Osteoblast (primary cell): ENCODE measurements around the gene ARHGAP29. TPM values are rescaled to one million over a fixed set of nuclear protein-coding genes. Genes with fewer than 3 reads are reported as not detected.
"Not testable (repeated sequence)": the region's sequence is repeated elsewhere in the genome, so short reads cannot be mapped to it uniquely, and the experiment has no call there.

Experiments
- DNase-seq: peaks from one replicate; pipeline ENCODE4 v3.0.0; 2011; ENCODE audit warnings: low spot score, mixed read lengths; ENCODE audit not compliant: insufficient read length; ENCODE audit errors: missing footprints
- H2AFZ ChIP-seq: 2 replicates; pipeline ENCODE4 v1.6.0; 2011; ENCODE audit warnings: mild to moderate bottlenecking, low read length
- H3K27ac ChIP-seq: 2 replicates; pipeline ENCODE4 v1.5.1; 2011; ENCODE audit warnings: mild to moderate bottlenecking, low read depth, low read length, moderate library complexity
- H3K27me3 ChIP-seq: 2 replicates; pipeline ENCODE4 v1.6.0; 2012; ENCODE audit warnings: mild to moderate bottlenecking, control low read depth, inconsistent platforms, low read length, moderate library complexity; ENCODE audit not compliant: insufficient read depth
- H3K36me3 ChIP-seq: 2 replicates; pipeline ENCODE4 v1.5.1; 2011; ENCODE audit warnings: mild to moderate bottlenecking, low read length, control low read depth, moderate library complexity; ENCODE audit not compliant: insufficient read depth
- H3K4me1 ChIP-seq: 2 replicates; pipeline ENCODE4 v1.5.1; 2011; ENCODE audit warnings: mild to moderate bottlenecking, low read length, control low read depth, moderate library complexity; ENCODE audit not compliant: insufficient read depth
- H3K4me2 ChIP-seq: 2 replicates; pipeline ENCODE4 v1.6.0; 2011; ENCODE audit warnings: mild to moderate bottlenecking, low read length; ENCODE audit not compliant: insufficient read depth
- H3K4me3 ChIP-seq: fragments of 200-600 bp; sonication (generic); 3 replicates; pipeline ENCODE4 v1.5.1; 2012; ENCODE audit warnings: mild to moderate bottlenecking, low read length, inconsistent platforms; ENCODE audit not compliant: insufficient read depth
- H3K79me2 ChIP-seq: 2 replicates; pipeline ENCODE4 v1.6.0; 2012; ENCODE audit warnings: mild to moderate bottlenecking, low read length, control low read depth, inconsistent platforms; ENCODE audit not compliant: insufficient read depth
- H3K9me3 ChIP-seq: 2 replicates; pipeline ENCODE4 v1.5.1; 2011; ENCODE audit warnings: low read depth, low read length, control low read depth
- H4K20me1 ChIP-seq: 2 replicates; pipeline ENCODE4 v1.6.0; 2012; ENCODE audit warnings: mild to moderate bottlenecking, low read length, control low read depth; ENCODE audit not compliant: insufficient read depth
- total RNA-seq: library from RNA; depleted of rRNA; stranded (reverse); fragments of >200 nt; gene quantifications from 2 replicates; pipeline ENCODE4 v1.2.3, GENCODE V29; 2012
- TF ChIP-seq, protein P1 (sequence below): IDR thresholded peaks from 2 replicates; pipeline ENCODE4 v1.5.1; 2011; ENCODE audit warnings: mild to moderate bottlenecking, low read depth, low read length, moderate library complexity; ENCODE audit errors: extremely low read depth

Gene ARHGAP29
- total RNA-seq, 1 donor: 17.0 TPM

DNA sequence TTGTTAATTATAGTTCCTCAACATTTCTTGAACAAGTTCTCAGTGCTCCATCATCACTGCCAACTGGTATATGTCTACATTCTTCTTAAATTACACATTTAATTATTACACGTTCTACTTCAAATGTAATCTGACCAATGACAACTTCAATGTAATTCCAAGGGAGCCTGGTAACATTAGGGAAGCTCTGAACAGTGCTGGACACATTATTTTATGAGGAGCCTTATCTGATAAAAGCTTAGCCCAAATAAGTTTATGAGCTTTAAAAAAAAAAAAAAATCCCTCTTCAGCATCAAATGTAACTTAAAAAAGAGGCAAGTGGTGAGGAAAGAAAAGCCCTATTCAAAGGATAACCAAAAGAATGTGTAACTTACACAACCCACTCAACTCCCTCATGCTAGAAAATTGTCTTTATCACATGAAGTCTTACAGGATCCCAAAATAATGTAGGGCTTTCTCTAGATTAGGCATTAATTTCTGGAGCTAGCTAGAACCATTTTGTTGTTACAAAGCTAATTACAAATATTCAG lies 81.2 kb downstream of the ARHGAP29 start:
- peaks cover 9% of the 10 kb centered on the region for H3K4me1 ChIP-seq
- DNase-seq: peak; percentile 14
- no peak overlapping the region for H3K27ac ChIP-seq
- no peaks in the 10 kb centered on the region for H3K9me3 ChIP-seq
- H3K4me2 ChIP-seq: no peak overlapping the region
- TF ChIP-seq, protein P1, sequence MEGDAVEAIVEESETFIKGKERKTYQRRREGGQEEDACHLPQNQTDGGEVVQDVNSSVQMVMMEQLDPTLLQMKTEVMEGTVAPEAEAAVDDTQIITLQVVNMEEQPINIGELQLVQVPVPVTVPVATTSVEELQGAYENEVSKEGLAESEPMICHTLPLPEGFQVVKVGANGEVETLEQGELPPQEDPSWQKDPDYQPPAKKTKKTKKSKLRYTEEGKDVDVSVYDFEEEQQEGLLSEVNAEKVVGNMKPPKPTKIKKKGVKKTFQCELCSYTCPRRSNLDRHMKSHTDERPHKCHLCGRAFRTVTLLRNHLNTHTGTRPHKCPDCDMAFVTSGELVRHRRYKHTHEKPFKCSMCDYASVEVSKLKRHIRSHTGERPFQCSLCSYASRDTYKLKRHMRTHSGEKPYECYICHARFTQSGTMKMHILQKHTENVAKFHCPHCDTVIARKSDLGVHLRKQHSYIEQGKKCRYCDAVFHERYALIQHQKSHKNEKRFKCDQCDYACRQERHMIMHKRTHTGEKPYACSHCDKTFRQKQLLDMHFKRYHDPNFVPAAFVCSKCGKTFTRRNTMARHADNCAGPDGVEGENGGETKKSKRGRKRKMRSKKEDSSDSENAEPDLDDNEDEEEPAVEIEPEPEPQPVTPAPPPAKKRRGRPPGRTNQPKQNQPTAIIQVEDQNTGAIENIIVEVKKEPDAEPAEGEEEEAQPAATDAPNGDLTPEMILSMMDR: no peak
- no peaks in the 10 kb centered on the region for H3K27me3 ChIP-seq
- no peak overlapping the region for H3K4me3 ChIP-seq
- H2AFZ ChIP-seq: no peak overlapping the region
- H3K79me2 ChIP-seq: no peaks in the 10 kb centered on the region
- H4K20me1 ChIP-seq: no peaks in the 10 kb centered on the region
- no peaks in the 10 kb centered on the region for H3K36me3 ChIP-seq

DNA sequence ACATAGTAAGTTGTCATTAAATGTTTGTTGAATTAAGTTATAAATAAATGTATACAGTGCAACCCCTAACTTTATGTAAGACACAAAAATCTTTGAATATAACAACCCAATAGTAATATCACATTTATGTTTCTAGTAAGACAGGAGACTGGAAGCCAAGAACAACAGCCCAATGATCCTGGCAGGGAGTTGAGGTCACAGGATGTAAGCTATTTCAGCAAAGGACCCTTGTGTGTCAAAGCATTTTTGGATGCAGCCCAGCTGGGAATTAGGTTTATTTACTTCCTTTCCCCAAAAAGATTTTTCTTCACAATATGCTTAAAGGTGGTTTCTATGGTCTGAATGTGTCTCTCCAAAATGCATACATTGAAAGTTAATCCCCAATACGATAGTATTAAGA lies 82.4 kb downstream of the ARHGAP29 start:
- no peaks in the 10 kb centered on the region for H3K27me3 ChIP-seq
- H3K36me3 ChIP-seq: no peaks in the 10 kb centered on the region
- H3K4me3 ChIP-seq: no peak overlapping the region
- H2AFZ ChIP-seq: no peak overlapping the region
- no peak overlapping the region for H3K4me2 ChIP-seq
- H3K9me3 ChIP-seq: no peaks in the 10 kb centered on the region
- TF ChIP-seq, protein P1: no peak
- H3K27ac ChIP-seq: no peak overlapping the region
- H4K20me1 ChIP-seq: no peaks in the 10 kb centered on the region
- H3K79me2 ChIP-seq: no peaks in the 10 kb centered on the region
- peak; percentile 5 for DNase-seq
- no peaks in the 10 kb centered on the region for H3K4me1 ChIP-seq

DNA sequence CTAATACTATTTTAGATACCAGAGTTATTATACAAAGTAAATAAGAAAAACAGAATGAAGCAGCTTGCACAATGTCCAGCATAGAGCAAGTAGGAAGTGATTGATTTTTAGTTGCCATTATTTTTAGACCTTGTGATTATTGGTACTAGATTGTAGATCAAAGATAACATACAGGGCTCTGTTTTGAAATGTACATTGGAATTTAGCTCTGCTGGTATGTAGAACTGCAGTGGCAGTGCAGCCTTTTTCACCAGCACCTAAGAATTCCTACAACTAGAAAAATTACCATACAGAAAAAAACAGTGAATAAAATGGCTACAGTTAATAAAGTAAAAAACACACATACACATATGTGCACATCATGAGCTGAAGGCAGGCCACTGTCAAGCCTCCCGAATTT lies 84.3 kb downstream of the ARHGAP29 start:
- H2AFZ ChIP-seq: no peak overlapping the region
- H3K36me3 ChIP-seq: no peaks in the 10 kb centered on the region
- H3K4me1 ChIP-seq: no peaks in the 10 kb centered on the region
- no peaks in the 10 kb centered on the region for H3K27me3 ChIP-seq
- no peak overlapping the region for H3K4me3 ChIP-seq
- H3K27ac ChIP-seq: no peak overlapping the region
- no peak for DNase-seq
- H3K4me2 ChIP-seq: no peak overlapping the region
- H3K79me2 ChIP-seq: no peaks in the 10 kb centered on the region
- no peaks in the 10 kb centered on the region for H3K9me3 ChIP-seq
- no peaks in the 10 kb centered on the region for H4K20me1 ChIP-seq
- TF ChIP-seq, protein P1: no peak

DNA sequence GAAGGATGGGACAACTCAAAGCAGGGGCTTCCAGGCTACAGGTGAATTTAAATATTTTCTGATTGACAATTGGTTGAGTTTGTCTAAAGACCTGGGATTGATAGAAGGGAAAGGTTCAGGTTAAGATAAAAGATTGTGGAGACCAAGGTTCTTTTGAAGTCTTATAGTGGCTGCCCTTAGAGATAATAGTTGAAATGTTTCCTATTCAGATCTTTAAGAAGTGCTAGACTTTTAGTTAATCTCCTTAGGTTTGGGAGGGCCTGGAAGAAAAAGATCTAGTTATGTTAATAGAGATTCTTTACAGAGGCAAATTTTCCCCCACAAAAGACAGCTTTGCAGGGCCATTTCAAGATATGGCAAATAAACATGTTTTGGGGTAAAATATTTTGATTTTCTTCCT lies 88.2 kb downstream of the ARHGAP29 start:
- not testable (repeated sequence) for DNase-seq, H3K4me1 ChIP-seq, H3K4me3 ChIP-seq, H4K20me1 ChIP-seq, H3K27ac ChIP-seq, H3K79me2 ChIP-seq, H3K27me3 ChIP-seq, H3K9me3 ChIP-seq, H3K4me2 ChIP-seq, H3K36me3 ChIP-seq, H2AFZ ChIP-seq

DNA sequence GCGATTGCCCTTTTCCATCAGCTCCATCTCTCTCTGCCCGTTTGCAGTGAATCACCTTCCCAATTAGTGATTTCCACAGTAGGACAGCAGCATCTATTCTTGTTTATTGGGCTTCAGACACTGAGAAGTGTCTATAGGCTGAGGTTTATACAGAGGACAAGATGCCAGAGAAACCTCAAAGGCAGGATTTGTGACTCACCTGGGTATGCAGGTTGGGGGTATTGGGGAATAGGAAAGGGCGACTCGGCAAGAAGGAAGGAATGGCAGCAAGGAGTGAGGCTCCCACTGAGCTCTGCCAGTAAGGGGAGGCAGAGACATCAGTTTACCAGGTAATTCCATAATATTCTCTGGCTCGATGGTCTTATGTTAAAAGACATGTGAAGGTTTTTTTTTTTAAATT lies 91.1 kb downstream of the ARHGAP29 start:
- TF ChIP-seq, protein P1: no peak
- H3K36me3 ChIP-seq: no peaks in the 10 kb centered on the region
- no peak overlapping the region for H3K4me3 ChIP-seq

More for the DNA sequence above, 91.1 kb downstream of the ARHGAP29 start:
- no peaks in the 10 kb centered on the region for H3K79me2 ChIP-seq
- H2AFZ ChIP-seq: no peak overlapping the region
- H3K27ac ChIP-seq: no peak overlapping the region
- DNase-seq: no peak
- H3K9me3 ChIP-seq: no peaks in the 10 kb centered on the region
- H3K4me2 ChIP-seq: no peak overlapping the region
- peaks cover 12% of the 10 kb centered on the region for H3K4me1 ChIP-seq
- no peaks in the 10 kb centered on the region for H4K20me1 ChIP-seq
- H3K27me3 ChIP-seq: no peaks in the 10 kb centered on the region
